HTR-8/SVneo (cell line): Measurements from ENCODE around the gene PCDH15.

ENCODE experiments used
- DNase-seq: peaks from one replicate; pipeline ENCODE4 v3.0.0; 2011; ENCODE audit warnings: low spot score, mixed read lengths; ENCODE audit not compliant: insufficient read length
- FAIRE-seq: peaks from 2 replicates; lab custom pipeline; 2011; peaks lifted over from hg19 to GRCh38; lab: Jason Lieb, UNC

Gene PCDH15

GRCh38 chr10:54159924-54160323 is 641.1 kb downstream of the PCDH15 start:
- no peak for FAIRE-seq
- no peak for DNase-seq

GRCh38 chr10:54148508-54148907 is 652.5 kb downstream of the PCDH15 start:
- no peak for FAIRE-seq
- no peak for DNase-seq

- DNase-seq (no peak), FAIRE-seq (no peak)
Measured at GRCh38 chr10:54139819-54140428, 661.1 kb downstream of the PCDH15 start.

- FAIRE-seq: no peak
- DNase-seq: no peak
Measured at GRCh38 chr10:54137396-54137795, 663.6 kb downstream of the PCDH15 start.

GRCh38 chr10:54133203-54133602 is 667.8 kb downstream of the PCDH15 start:
- DNase-seq (no peak), FAIRE-seq (no peak)

GRCh38 chr10:54131833-54132232 is 669.2 kb downstream of the PCDH15 start:
- FAIRE-seq: no peak
- no peak for DNase-seq

- DNase-seq (no peak), FAIRE-seq (no peak)
Measured at GRCh38 chr10:54130394-54130793, 670.6 kb downstream of the PCDH15 start.

GRCh38 chr10:54125098-54125747 is 675.8 kb downstream of the PCDH15 start:
- no peak for FAIRE-seq
- no peak for DNase-seq

GRCh38 chr10:54124209-54124885 is 676.7 kb downstream of the PCDH15 start:
- DNase-seq: no peak
- no peak for FAIRE-seq

GRCh38 chr10:54120806-54121205 is 680.2 kb downstream of the PCDH15 start:
- no peak for FAIRE-seq
- DNase-seq: no peak

GRCh38 chr10:54108961-54109360 is 692.1 kb downstream of the PCDH15 start:
- DNase-seq (no peak), FAIRE-seq (no peak)

- FAIRE-seq (no peak), DNase-seq (no peak)
Measured at GRCh38 chr10:54096892-54097291, 704.1 kb downstream of the PCDH15 start.

GRCh38 chr10:54094321-54094720 is 706.7 kb downstream of the PCDH15 start:
- FAIRE-seq (no peak), DNase-seq (no peak)

GRCh38 chr10:54091237-54091636 is 709.8 kb downstream of the PCDH15 start:
- DNase-seq: no peak
- no peak for FAIRE-seq

GRCh38 chr10:54081950-54082349 is 719.1 kb downstream of the PCDH15 start:
- no peak for FAIRE-seq
- DNase-seq: no peak

- DNase-seq: no peak
- FAIRE-seq: no peak
Measured at GRCh38 chr10:54067361-54067760, 733.7 kb downstream of the PCDH15 start.

GRCh38 chr10:54066646-54067045 is 734.4 kb downstream of the PCDH15 start:
- DNase-seq: no peak
- no peak for FAIRE-seq

- FAIRE-seq: no peak
- DNase-seq: no peak
Measured at GRCh38 chr10:54065106-54065505, 735.9 kb downstream of the PCDH15 start.

- DNase-seq: no peak
- no peak for FAIRE-seq
Measured at GRCh38 chr10:54064215-54064614, 736.8 kb downstream of the PCDH15 start.

GRCh38 chr10:54063514-54063913 is 737.5 kb downstream of the PCDH15 start:
- FAIRE-seq: no peak
- no peak for DNase-seq

- DNase-seq (no peak), FAIRE-seq (no peak)
Measured at GRCh38 chr10:54060572-54060971, 740.5 kb downstream of the PCDH15 start.

GRCh38 chr10:54057357-54057756 is 743.7 kb downstream of the PCDH15 start:
- DNase-seq: no peak
- no peak for FAIRE-seq
